Esophagus squamous epithelium (tissue), 4 donors: ENCODE results near the gene ELOVL3.
A peak's percentile ranks its signal among the peaks of the same experiment; 100 is the strongest.

ENCODE experiments used
- CTCF ChIP-seq, 6 experiments: fragments of 450-650 bp in 4 of 6; fragments of 200-600 bp in 2 of 6; sonication (generic) in 2 of 6; IDR thresholded peaks; one replicate each; pipeline ENCODE4 v1.5.1; 2016 to 2019; ENCODE audit warnings: antibody characterized with exemption in 6 of 6, mild to moderate bottlenecking in 4 of 6, moderate library complexity in 4 of 6
- POLR2A ChIP-seq, 4 donors: fragments of 450-650 bp; IDR thresholded peaks; one replicate each; pipeline ENCODE4 v1.6.1; 2017; ENCODE audit warnings: antibody characterized with exemption in 4 of 4, mild to moderate bottlenecking in 4 of 4, moderate library complexity in 3 of 4

- TF ChIP-seq POLR2A (IDR thresholded peaks at IDR 0.05) (no peak), CTCF (IDR thresholded peaks at IDR 0.05) (peak; percentile 79 to 96 (median 92))
Measured at GRCh38 chr10:102229810-102230263, 3.7 kb downstream of the ELOVL3 start.
